Stimulated activated CD4-positive, alpha-beta T cell treated with anti-CD3 and anti-CD28 coated beads, Interleukin-4, amount 100 ng/mL, for 48 hours (primary cell): Measurements from ENCODE around the gene RAD23B.

Experiments
- DNase-seq, 2 donors: peaks; one replicate each; pipeline ENCODE4 v3.0.0-alpha.2; 2020; ENCODE audit warnings: low read depth in 2 of 2

The RAD23B gene

GRCh38 chr9:107375001-107375400, 91.9 kb downstream of the RAD23B start:
- no peak for DNase-seq

GRCh38 chr9:107375651-107376369, 92.7 kb downstream of the RAD23B start:
- DNase-seq: no peak

GRCh38 chr9:107378006-107378405, 94.9 kb downstream of the RAD23B start:
- no peak for DNase-seq
